Measurements from ENCODE around the gene LINS1. TPM values are rescaled to one million over a fixed set of nuclear protein-coding genes. Genes with fewer than 3 reads are reported as not detected.

The LINS1 gene
- total RNA-seq, 6 experiments from 2014 or later = 4.5 to 8.6 (median 5.1) TPM

- no peak for ATAC-seq
- TF ChIP-seq CTCF (IDR thresholded peaks at IDR 0.05) = no peak
- no peak for TF ChIP-seq POLR2A (IDR thresholded peaks at IDR 0.05)
- intact Hi-C loops (cut with DNase I) = no loop called here
- WGBS (ENCODE audit: insufficient coverage, low coverage, low lambda C conversion rate, missing lambda C conversion rate) = 98% methylated on average over 4 of the region's 4 CpGs
- Histone ChIP-seq H3K27ac (no peak overlapping the region), H3K36me3 (peaks cover 0 to 43% (median 8%) of the 10 kb centered on the region in 4 donors), H3K4me1 (no peaks in the 10 kb centered on the region), H3K27me3 (no peaks in the 10 kb centered on the region), H3K4me3 (no peak overlapping the region), H3K9me3 (no peaks in the 10 kb centered on the region)
- no peak for DNase-seq
These were observed 12.9 kb upstream of the LINS1 start for GRCh38 chr15:100614918-100615317.

GRCh38 chr15:100614336-100614735 lies 12.4 kb upstream of the LINS1 start:
- TF ChIP-seq CTCF (IDR thresholded peaks at IDR 0.05) = no peak
- no peak for TF ChIP-seq POLR2A (IDR thresholded peaks at IDR 0.05)
- 97% methylated on average over 2 of the region's 2 CpGs for WGBS (ENCODE audit: insufficient coverage, low coverage, low lambda C conversion rate, missing lambda C conversion rate)
- H3K4me3 ChIP-seq = no peak overlapping the region
- no peaks in the 10 kb centered on the region for H3K9me3 ChIP-seq
- ATAC-seq (no peak), DNase-seq (no peak)
- intact Hi-C loops (cut with DNase I) = no loop called here
- no peak overlapping the region for H3K27ac ChIP-seq
- H3K36me3 ChIP-seq = peaks cover 0 to 48% (median 9%) of the 10 kb centered on the region in 4 donors
- no peaks in the 10 kb centered on the region for H3K4me1 ChIP-seq
- H3K27me3 ChIP-seq = no peaks in the 10 kb centered on the region

GRCh38 chr15:100613208-100613607 lies 11.2 kb upstream of the LINS1 start:
- DNase-seq (no peak), ATAC-seq (no peak)
- TF ChIP-seq POLR2A (IDR thresholded peaks at IDR 0.05) (no peak), CTCF (IDR thresholded peaks at IDR 0.05) (no peak)
- intact Hi-C loops (cut with DNase I) = no loop called here
- Histone ChIP-seq H3K27me3 (no peaks in the 10 kb centered on the region), H3K9me3 (no peaks in the 10 kb centered on the region), H3K4me3 (no peak overlapping the region), H3K27ac (no peak overlapping the region), H3K4me1 (no peaks in the 10 kb centered on the region), H3K36me3 (peaks cover 0 to 48% (median 9%) of the 10 kb centered on the region in 4 donors)
- 100% methylated on average over 1 of the region's 1 CpG for WGBS (ENCODE audit: insufficient coverage, low coverage, low lambda C conversion rate, missing lambda C conversion rate)

GRCh38 chr15:100612539-100612938 lies 10.6 kb upstream of the LINS1 start:
- TF ChIP-seq CTCF (IDR thresholded peaks at IDR 0.05) = no peak
- TF ChIP-seq POLR2A (IDR thresholded peaks at IDR 0.05) = no peak
- Histone ChIP-seq H3K36me3 (peaks cover 0 to 48% (median 9%) of the 10 kb centered on the region in 4 donors), H3K27me3 (no peaks in the 10 kb centered on the region), H3K27ac (no peak overlapping the region), H3K9me3 (no peaks in the 10 kb centered on the region), H3K4me1 (no peaks in the 10 kb centered on the region), H3K4me3 (no peak overlapping the region)
- DNase-seq = no peak
- 81% methylated on average over 2 of the region's 2 CpGs for WGBS (ENCODE audit: insufficient coverage, low coverage, low lambda C conversion rate, missing lambda C conversion rate)
- intact Hi-C loops (cut with DNase I) = no loop called here
- ATAC-seq = no peak
